Subcutaneous adipose tissue (tissue), 4 donors: ENCODE results near the gene TDRD10. TPM values are rescaled to one million over a fixed set of nuclear protein-coding genes. Genes with fewer than 3 reads are reported as not detected.

Experiments
- CTCF ChIP-seq: fragments of 450-650 bp; IDR thresholded peaks from one replicate; pipeline ENCODE4 v1.5.1; 2016; ENCODE audit warnings: low read depth, mild to moderate bottlenecking, control low read depth, antibody characterized with exemption, moderate library complexity
- total RNA-seq, 4 donors: library from RNA; depleted of rRNA; stranded (reverse); fragments of >200 nt; gene quantifications; one replicate each; pipeline ENCODE4 v1.1.0, GENCODE V29; 2016

Gene TDRD10
- total RNA-seq, 4 donors from 2014 or later = 3.7 to 9.0 (median 7.0) TPM

- no peak for TF ChIP-seq CTCF
These were observed 41.2 kb upstream of the TDRD10 start for GRCh38 chr1:154460695-154461260.

GRCh38 chr1:154463512-154463990 is 38.5 kb upstream of the TDRD10 start:
- TF ChIP-seq CTCF = no peak

GRCh38 chr1:154465621-154466195 is 36.3 kb upstream of the TDRD10 start:
- TF ChIP-seq CTCF = no peak

- TF ChIP-seq CTCF = no peak
These were observed 35.8 kb upstream of the TDRD10 start for GRCh38 chr1:154466206-154466605.

GRCh38 chr1:154466921-154467417 is 35.0 kb upstream of the TDRD10 start:
- TF ChIP-seq CTCF = no peak

GRCh38 chr1:154467434-154468102 is 34.5 kb upstream of the TDRD10 start:
- TF ChIP-seq CTCF = no peak

- TF ChIP-seq CTCF = no peak
These were observed 33.3 kb upstream of the TDRD10 start for GRCh38 chr1:154468535-154469250.
